ENCODE results near the gene SLC7A1.

DNA sequence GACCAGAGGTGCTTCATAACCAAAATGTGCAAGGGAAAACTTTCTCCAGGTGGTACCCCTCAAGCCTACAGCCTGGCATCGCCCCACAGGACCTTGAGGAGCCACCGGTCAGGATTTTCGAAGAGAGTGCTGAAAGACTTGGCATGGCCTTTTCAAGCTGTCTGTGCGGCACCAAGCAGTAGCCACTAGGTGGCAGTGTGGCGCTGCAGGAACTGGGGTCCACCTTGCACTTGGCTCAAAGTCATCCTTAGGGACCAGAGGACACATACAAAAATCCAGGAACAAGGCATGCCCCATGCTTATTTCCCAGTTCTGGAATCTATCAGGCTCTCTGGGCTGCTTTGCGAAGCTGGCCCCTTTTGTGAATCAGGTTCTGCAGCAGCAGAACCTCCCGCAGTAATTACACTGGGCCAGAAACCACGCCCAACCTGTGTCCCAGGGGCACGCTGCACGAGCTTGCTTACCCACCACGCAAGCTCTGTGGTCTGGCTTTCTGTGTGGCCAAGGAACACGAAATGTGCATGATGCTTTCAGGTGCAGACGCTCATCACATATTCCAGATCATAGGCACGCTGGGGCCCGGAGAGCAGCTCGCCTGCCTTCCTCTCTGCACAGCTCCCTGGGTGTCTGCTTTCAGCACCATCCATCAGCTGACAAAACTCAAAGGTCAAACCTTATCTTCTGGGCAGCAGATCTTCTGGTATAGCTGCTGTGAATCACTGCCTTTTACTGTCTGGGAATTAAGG is 87.2 kb downstream of the SLC7A1 start:
- TF ChIP-seq POLR2A (IDR thresholded peaks at IDR 0.05) = no peak
- TF ChIP-seq, protein P1, sequence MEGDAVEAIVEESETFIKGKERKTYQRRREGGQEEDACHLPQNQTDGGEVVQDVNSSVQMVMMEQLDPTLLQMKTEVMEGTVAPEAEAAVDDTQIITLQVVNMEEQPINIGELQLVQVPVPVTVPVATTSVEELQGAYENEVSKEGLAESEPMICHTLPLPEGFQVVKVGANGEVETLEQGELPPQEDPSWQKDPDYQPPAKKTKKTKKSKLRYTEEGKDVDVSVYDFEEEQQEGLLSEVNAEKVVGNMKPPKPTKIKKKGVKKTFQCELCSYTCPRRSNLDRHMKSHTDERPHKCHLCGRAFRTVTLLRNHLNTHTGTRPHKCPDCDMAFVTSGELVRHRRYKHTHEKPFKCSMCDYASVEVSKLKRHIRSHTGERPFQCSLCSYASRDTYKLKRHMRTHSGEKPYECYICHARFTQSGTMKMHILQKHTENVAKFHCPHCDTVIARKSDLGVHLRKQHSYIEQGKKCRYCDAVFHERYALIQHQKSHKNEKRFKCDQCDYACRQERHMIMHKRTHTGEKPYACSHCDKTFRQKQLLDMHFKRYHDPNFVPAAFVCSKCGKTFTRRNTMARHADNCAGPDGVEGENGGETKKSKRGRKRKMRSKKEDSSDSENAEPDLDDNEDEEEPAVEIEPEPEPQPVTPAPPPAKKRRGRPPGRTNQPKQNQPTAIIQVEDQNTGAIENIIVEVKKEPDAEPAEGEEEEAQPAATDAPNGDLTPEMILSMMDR (IDR thresholded peaks at IDR 0.05 in 4 of 5, conservative IDR thresholded peaks at IDR 0.05 in 1 of 5) = peak; percentile 77 to 97 (median 88)
